SK-N-SH treated with all-trans-retinoic acid at 6 μM for 48 hours (cell line): ENCODE data around the gene AGAP1.

ENCODE experiments used
- CSDC2 ChIP-seq: fragments of 250-450 bp; sonication (Bioruptor Pico); IDR thresholded peaks from 2 replicates; pipeline ENCODE4 v1.5.0; 2020; ENCODE audit warnings: mild to moderate bottlenecking, moderate library complexity
- PATZ1 ChIP-seq: fragments of 250-450 bp; sonication (Bioruptor Pico); IDR thresholded peaks from 2 replicates; pipeline ENCODE4 v1.8.0; 2020; ENCODE audit warnings: mild to moderate bottlenecking, moderate library complexity, borderline replicate concordance
- ZC3H10 ChIP-seq: fragments of 250-450 bp; sonication (Bioruptor Pico); IDR thresholded peaks from 2 replicates; pipeline ENCODE4 v1.5.1; 2021; ENCODE audit warnings: mild to moderate bottlenecking, moderate library complexity
- ZFP3 ChIP-seq: fragments of 250-450 bp; sonication (Bioruptor Pico); IDR thresholded peaks from 2 replicates; pipeline ENCODE4 v1.5.0; 2020; ENCODE audit warnings: mild to moderate bottlenecking, moderate library complexity
- ZFP30 ChIP-seq: fragments of 450-650 bp; formaldehyde crosslinking; IDR thresholded peaks from 2 replicates; pipeline ENCODE4 v1.5.0; 2022; ENCODE audit warnings: mild to moderate bottlenecking, moderate library complexity

- no peak for TF ChIP-seq PATZ1
- no peak for TF ChIP-seq ZFP30
- no peak for TF ChIP-seq ZC3H10 (CRISPR knock-in tag)
- TF ChIP-seq CSDC2 (CRISPR knock-in tag) = no peak
- no peak for TF ChIP-seq ZFP3 (CRISPR knock-in tag)
Measured at GRCh38 chr2:236162031-236162845, 668.4 kb downstream of the AGAP1 start.
